ENCODE results near the gene CHDH.

CHDH gene

GRCh38 chr3:53890726-53891475, 44.7 kb upstream of the CHDH start:
- no peaks in the 10 kb centered on the region for H3K27me3 ChIP-seq (ENCODE audit: insufficient read depth, low read length)
- no peaks in the 10 kb centered on the region for H3K9me2 ChIP-seq (ENCODE audit: low read depth, low read length)
- no peak overlapping the region for H3K27ac ChIP-seq (ENCODE audit: low read depth, low read length, poor library complexity, severe bottlenecking)
- no peak overlapping the region for H2AFZ ChIP-seq (ENCODE audit: low read length)
- H3K9ac ChIP-seq (ENCODE audit: low read length) = peak overlapping the region; percentile 80
- H4K20me1 ChIP-seq (ENCODE audit: insufficient read depth, low read length) = no peaks in the 10 kb centered on the region
- peak overlapping the region; percentile 85 for H3K4me3 ChIP-seq (ENCODE audit: low read depth, low read length, poor library complexity, severe bottlenecking)
- no peaks in the 10 kb centered on the region for H3F3A ChIP-seq (ENCODE audit: insufficient read depth, low read length)
- H3K79me2 ChIP-seq (ENCODE audit: insufficient read depth, low read length) = peaks cover 37% of the 10 kb centered on the region
- H3K36me3 ChIP-seq (ENCODE audit: insufficient read depth, low read length) = peaks cover 28% of the 10 kb centered on the region
- peaks cover 24% of the 10 kb centered on the region for H3K4me1 ChIP-seq (ENCODE audit: insufficient read depth, low read length, severe bottlenecking)
- H3K9me3 ChIP-seq (ENCODE audit: low read length) = no peaks in the 10 kb centered on the region
- TF ChIP-seq, protein P1, sequence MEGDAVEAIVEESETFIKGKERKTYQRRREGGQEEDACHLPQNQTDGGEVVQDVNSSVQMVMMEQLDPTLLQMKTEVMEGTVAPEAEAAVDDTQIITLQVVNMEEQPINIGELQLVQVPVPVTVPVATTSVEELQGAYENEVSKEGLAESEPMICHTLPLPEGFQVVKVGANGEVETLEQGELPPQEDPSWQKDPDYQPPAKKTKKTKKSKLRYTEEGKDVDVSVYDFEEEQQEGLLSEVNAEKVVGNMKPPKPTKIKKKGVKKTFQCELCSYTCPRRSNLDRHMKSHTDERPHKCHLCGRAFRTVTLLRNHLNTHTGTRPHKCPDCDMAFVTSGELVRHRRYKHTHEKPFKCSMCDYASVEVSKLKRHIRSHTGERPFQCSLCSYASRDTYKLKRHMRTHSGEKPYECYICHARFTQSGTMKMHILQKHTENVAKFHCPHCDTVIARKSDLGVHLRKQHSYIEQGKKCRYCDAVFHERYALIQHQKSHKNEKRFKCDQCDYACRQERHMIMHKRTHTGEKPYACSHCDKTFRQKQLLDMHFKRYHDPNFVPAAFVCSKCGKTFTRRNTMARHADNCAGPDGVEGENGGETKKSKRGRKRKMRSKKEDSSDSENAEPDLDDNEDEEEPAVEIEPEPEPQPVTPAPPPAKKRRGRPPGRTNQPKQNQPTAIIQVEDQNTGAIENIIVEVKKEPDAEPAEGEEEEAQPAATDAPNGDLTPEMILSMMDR (IDR thresholded peaks at IDR 0.05; ENCODE audit: low read length) = no peak
- TF ChIP-seq EZH2 (IDR thresholded peaks at IDR 0.05; ENCODE audit: borderline replicate concordance, low read length) = no peak
- peak overlapping the region; percentile 97 for H3K4me2 ChIP-seq (ENCODE audit: low read length)

DNA sequence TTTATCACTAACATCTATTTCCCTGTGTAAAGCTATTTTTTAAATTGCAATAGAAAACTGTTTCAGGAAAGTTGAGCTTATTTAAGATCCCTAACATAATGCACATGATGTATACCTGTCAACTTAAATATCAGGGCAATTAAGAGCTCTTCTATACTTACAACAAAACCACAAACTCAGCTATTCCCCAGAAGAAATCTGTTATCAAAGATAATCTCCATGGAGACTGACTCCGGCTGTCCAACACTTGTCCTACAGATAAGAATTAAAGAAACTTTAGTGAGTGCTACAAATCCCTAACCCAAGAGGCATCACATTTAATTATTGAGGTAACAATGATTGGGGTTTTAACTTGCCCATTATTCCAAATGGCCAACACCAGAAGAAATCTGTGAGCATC, 42.0 kb upstream of the CHDH start:
- H3K9me3 ChIP-seq (ENCODE audit: low read length) = no peaks in the 10 kb centered on the region
- H4K20me1 ChIP-seq (ENCODE audit: insufficient read depth, low read length) = no peaks in the 10 kb centered on the region
- peaks cover 44% of the 10 kb centered on the region for H3K36me3 ChIP-seq (ENCODE audit: insufficient read depth, low read length)
- H3K4me2 ChIP-seq (ENCODE audit: low read length) = no peak overlapping the region
- no peak overlapping the region for H3K27ac ChIP-seq (ENCODE audit: low read depth, low read length, poor library complexity, severe bottlenecking)
- H2AFZ ChIP-seq (ENCODE audit: low read length) = no peak overlapping the region
- H3K79me2 ChIP-seq (ENCODE audit: insufficient read depth, low read length) = peaks cover 37% of the 10 kb centered on the region
- no peaks in the 10 kb centered on the region for H3K27me3 ChIP-seq (ENCODE audit: insufficient read depth, low read length)
- no peaks in the 10 kb centered on the region for H3K9me2 ChIP-seq (ENCODE audit: low read depth, low read length)
- no peak for TF ChIP-seq EZH2 (IDR thresholded peaks at IDR 0.05; ENCODE audit: borderline replicate concordance, low read length)
- TF ChIP-seq, protein P1 (IDR thresholded peaks at IDR 0.05; ENCODE audit: low read length) = no peak
- no peak overlapping the region for H3K9ac ChIP-seq (ENCODE audit: low read length)
- peaks cover 24% of the 10 kb centered on the region for H3K4me1 ChIP-seq (ENCODE audit: insufficient read depth, low read length, severe bottlenecking)
- H3K4me3 ChIP-seq (ENCODE audit: low read depth, low read length, poor library complexity, severe bottlenecking) = no peak overlapping the region
- H3F3A ChIP-seq (ENCODE audit: insufficient read depth, low read length) = no peaks in the 10 kb centered on the region

- H3K36me3 ChIP-seq (ENCODE audit: insufficient read depth, low read length) = peaks cover 44% of the 10 kb centered on the region
- no peak overlapping the region for H2AFZ ChIP-seq (ENCODE audit: low read length)
- H3K27ac ChIP-seq (ENCODE audit: low read depth, low read length, poor library complexity, severe bottlenecking) = no peak overlapping the region
- H3K79me2 ChIP-seq (ENCODE audit: insufficient read depth, low read length) = peaks cover 37% of the 10 kb centered on the region
- no peaks in the 10 kb centered on the region for H3K9me2 ChIP-seq (ENCODE audit: low read depth, low read length)
- no peaks in the 10 kb centered on the region for H3F3A ChIP-seq (ENCODE audit: insufficient read depth, low read length)
- no peak overlapping the region for H3K4me2 ChIP-seq (ENCODE audit: low read length)
- peaks cover 24% of the 10 kb centered on the region for H3K4me1 ChIP-seq (ENCODE audit: insufficient read depth, low read length, severe bottlenecking)
- H3K4me3 ChIP-seq (ENCODE audit: low read depth, low read length, poor library complexity, severe bottlenecking) = no peak overlapping the region
- no peaks in the 10 kb centered on the region for H3K27me3 ChIP-seq (ENCODE audit: insufficient read depth, low read length)
- no peak overlapping the region for H3K9ac ChIP-seq (ENCODE audit: low read length)
- H4K20me1 ChIP-seq (ENCODE audit: insufficient read depth, low read length) = no peaks in the 10 kb centered on the region
- TF ChIP-seq, protein P1 (IDR thresholded peaks at IDR 0.05; ENCODE audit: low read length) = no peak
- no peak for TF ChIP-seq EZH2 (IDR thresholded peaks at IDR 0.05; ENCODE audit: borderline replicate concordance, low read length)
- no peaks in the 10 kb centered on the region for H3K9me3 ChIP-seq (ENCODE audit: low read length)
These were observed 41.2 kb upstream of the CHDH start for GRCh38 chr3:53887446-53887845.
